Stimulated activated CD8-positive, alpha-beta memory T cell treated with anti-CD3 and anti-CD28 coated beads, Interleukin-7, amount 100 ng/mL, for 24 hours (primary cell): ENCODE measurements around the gene DCAF12.
"Not testable (repeated sequence)": the region's sequence is repeated elsewhere in the genome, so short reads cannot be mapped to it uniquely, and the experiment has no call there.

Experiments used
- DNase-seq: peaks from one replicate; pipeline ENCODE4 v3.0.0-alpha.2; 2020; ENCODE audit warnings: low read depth

Gene DCAF12

GRCh38 chr9:34126207-34127034 lies at the start of gene DCAF12:
Gene DCAF12, minus strand, starts transcription at chr9:34126698. Its CDS starts 267 bp downstream, at chr9:34126431.
- DNase-seq = peak; percentile 75

- DNase-seq = no peak
Measured at GRCh38 chr9:34176089-34176488, 49.6 kb upstream of the DCAF12 start.

- DNase-seq = no peak
Measured at GRCh38 chr9:34171753-34172535, 45.4 kb upstream of the DCAF12 start.

- DNase-seq = no peak
Measured at GRCh38 chr9:34170237-34170991, 43.9 kb upstream of the DCAF12 start.

- no peak for DNase-seq
Measured at GRCh38 chr9:34169125-34169524, 42.6 kb upstream of the DCAF12 start.

- no peak for DNase-seq
Measured at GRCh38 chr9:34163434-34163833, 36.9 kb upstream of the DCAF12 start.

- DNase-seq = no peak
Measured at GRCh38 chr9:34158362-34158869, 31.9 kb upstream of the DCAF12 start.

GRCh38 chr9:34157898-34158297 lies 31.4 kb upstream of the DCAF12 start:
- DNase-seq = no peak

GRCh38 chr9:34157318-34157717 lies 30.8 kb upstream of the DCAF12 start:
- DNase-seq = no peak

GRCh38 chr9:34154057-34154456 lies 27.6 kb upstream of the DCAF12 start:
- DNase-seq = no peak

- no peak for DNase-seq
Measured at GRCh38 chr9:34151398-34151797, 24.9 kb upstream of the DCAF12 start.

GRCh38 chr9:34145165-34145564 lies 18.7 kb upstream of the DCAF12 start:
- DNase-seq = no peak

GRCh38 chr9:34143116-34143515 lies 16.6 kb upstream of the DCAF12 start:
- DNase-seq = no peak

GRCh38 chr9:34140853-34141252 lies 14.4 kb upstream of the DCAF12 start:
- no peak for DNase-seq

- no peak for DNase-seq
Measured at GRCh38 chr9:34139477-34140146, 13.1 kb upstream of the DCAF12 start.

GRCh38 chr9:34138644-34139043 lies 12.1 kb upstream of the DCAF12 start:
- not testable (repeated sequence) for DNase-seq

- no peak for DNase-seq
Measured at GRCh38 chr9:34134521-34134920, 8.0 kb upstream of the DCAF12 start.

GRCh38 chr9:34133436-34133949 lies 7.0 kb upstream of the DCAF12 start:
- no peak for DNase-seq

- no peak for DNase-seq
Measured at GRCh38 chr9:34131571-34131970, 5.1 kb upstream of the DCAF12 start.

GRCh38 chr9:34127035-34127948 lies 794 bp upstream of the DCAF12 start:
- DNase-seq = no peak
